ENCODE results near the gene TUBGCP5.

DNA sequence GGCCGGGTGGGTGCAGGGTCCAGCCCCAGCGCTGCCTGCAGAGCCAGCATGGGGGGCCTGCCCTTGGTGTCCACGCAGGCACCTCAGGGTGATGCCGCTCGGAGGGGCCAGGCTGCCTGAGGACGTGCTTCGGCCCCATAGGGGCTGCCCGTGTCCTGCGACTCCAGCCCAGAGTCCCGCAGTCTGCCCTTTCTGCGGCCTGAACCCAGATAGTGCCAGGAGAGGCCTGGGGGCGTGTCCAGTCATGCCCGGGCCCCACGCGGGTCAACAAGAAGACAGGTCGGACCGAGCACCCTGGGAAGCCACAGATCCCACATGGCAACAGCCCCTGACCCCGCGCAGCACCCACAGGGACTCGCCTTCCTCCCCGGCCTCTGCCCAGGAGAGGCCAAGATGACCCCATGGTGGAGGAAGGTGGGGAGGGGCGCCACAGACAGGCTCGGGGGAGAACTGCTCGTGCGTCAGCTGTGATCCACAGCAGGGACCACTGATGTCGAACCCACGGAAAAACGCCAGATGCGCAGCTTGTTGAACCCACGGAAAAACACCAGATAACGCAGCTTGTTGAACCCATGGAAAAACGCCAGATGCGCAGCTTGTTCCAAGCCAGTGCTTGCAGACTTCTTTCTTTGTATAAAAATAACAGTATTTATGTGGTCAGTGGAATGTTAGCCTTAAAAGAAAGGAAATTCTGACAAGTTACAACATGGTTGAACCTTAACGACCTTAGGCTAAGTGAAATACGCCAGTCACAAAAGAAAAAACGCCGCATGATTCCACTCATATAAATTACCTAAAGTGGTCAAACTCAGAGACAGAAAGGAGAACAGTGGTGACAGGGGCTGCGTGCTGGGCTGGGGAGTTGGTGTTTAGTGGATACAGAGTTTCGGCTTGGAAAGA is 87.7 kb downstream of the TUBGCP5 start:
- TF ChIP-seq, protein P1, sequence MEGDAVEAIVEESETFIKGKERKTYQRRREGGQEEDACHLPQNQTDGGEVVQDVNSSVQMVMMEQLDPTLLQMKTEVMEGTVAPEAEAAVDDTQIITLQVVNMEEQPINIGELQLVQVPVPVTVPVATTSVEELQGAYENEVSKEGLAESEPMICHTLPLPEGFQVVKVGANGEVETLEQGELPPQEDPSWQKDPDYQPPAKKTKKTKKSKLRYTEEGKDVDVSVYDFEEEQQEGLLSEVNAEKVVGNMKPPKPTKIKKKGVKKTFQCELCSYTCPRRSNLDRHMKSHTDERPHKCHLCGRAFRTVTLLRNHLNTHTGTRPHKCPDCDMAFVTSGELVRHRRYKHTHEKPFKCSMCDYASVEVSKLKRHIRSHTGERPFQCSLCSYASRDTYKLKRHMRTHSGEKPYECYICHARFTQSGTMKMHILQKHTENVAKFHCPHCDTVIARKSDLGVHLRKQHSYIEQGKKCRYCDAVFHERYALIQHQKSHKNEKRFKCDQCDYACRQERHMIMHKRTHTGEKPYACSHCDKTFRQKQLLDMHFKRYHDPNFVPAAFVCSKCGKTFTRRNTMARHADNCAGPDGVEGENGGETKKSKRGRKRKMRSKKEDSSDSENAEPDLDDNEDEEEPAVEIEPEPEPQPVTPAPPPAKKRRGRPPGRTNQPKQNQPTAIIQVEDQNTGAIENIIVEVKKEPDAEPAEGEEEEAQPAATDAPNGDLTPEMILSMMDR (IDR thresholded peaks at IDR 0.05): no peak
- TF ChIP-seq POLR2A (IDR thresholded peaks at IDR 0.05): no peak
